Measurements from ENCODE around the gene USP40. TPM values are rescaled to one million over a fixed set of nuclear protein-coding genes. Genes with fewer than 3 reads are reported as not detected.

Gene USP40
- total and polyA plus RNA-seq, 10 of the 15 experiments (the other 5 are each of a cell fraction or from before 2014, with no cell fraction given) = 3.4 to 20.8 (median 15.2) TPM

DNA sequence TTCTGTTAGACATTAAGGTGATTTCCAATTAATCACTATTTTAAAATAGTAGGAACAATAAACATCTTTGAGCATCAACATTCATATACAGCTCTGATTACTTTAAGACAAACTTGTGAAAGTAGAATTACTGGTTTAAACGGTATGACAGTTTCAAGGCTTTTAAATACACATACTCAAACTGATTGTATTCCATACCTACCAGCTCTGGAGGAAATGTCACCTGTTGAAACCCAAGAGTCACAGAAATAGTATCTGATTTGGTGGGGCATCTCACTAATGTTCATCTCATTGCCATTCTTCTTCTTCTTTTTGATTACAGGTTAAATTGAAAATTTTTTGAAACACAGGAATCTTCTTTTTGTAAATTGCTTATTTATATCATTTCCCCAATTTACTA, 36.2 kb downstream of the USP40 start:
- POLR2A ChIA-PET = no interaction called here
- CTCF ChIA-PET = no interaction called here
- Histone ChIP-seq H3K36me3 (ENCODE audit: control insufficient read depth in 2 of 2, insufficient read depth in 2 of 2, low read length in 1 of 2) (peaks cover 0 to 3% of the 10 kb centered on the region in 2 experiments; a peak in 1 of 4 replicates), H3K9me3 (replicated peaks; ENCODE audit: control insufficient read depth, insufficient read depth, low read length) (no peaks in the 10 kb centered on the region), H4K20me1 (ENCODE audit: control insufficient read depth, insufficient read depth) (no peaks in the 10 kb centered on the region), H3K4me1 (ENCODE audit: control insufficient read depth, insufficient read depth, low read length) (no peaks in the 10 kb centered on the region), H3K27ac (ENCODE audit: control insufficient read depth, insufficient read depth) (no peak overlapping the region), H3K27me3 (replicated peaks in 1 of 2; ENCODE audit: control insufficient read depth in 2 of 2, insufficient read depth in 2 of 2, low read length in 1 of 2) (no peaks in the 10 kb centered on the region), H3K79me2 (ENCODE audit: control insufficient read depth, insufficient read depth, low read length) (no peaks in the 10 kb centered on the region), H3K4me3 (no peak overlapping the region), H3K4me2 (ENCODE audit: control insufficient read depth, insufficient read depth) (no peak overlapping the region), H2AFZ (ENCODE audit: control insufficient read depth, low read depth, low read length) (no peak overlapping the region), H3K9ac (ENCODE audit: control insufficient read depth, insufficient read depth, low read length) (no peak overlapping the region)
- ATAC-seq = no peak
- no peak for FAIRE-seq
- RAD21 ChIA-PET (ENCODE audit: unreplicated experiment) = no interaction called here
- TF ChIP-seq YBX1 (IDR thresholded peaks at IDR 0.05) (no peak), TCF3 (IDR thresholded peaks at IDR 0.05; ENCODE audit: borderline replicate concordance, insufficient read depth, low read depth, low read length) (no peak), GABPA (IDR thresholded peaks at IDR 0.05; ENCODE audit: low read depth) (no peak), PAX5 (IDR thresholded peaks at IDR 0.05; ENCODE audit: borderline replicate concordance, low read depth, low read length) (no peak), CHD1 (IDR thresholded peaks at IDR 0.05; ENCODE audit: low read depth, low read length) (no peak), CBX3 (IDR thresholded peaks at IDR 0.05; ENCODE audit: borderline replicate concordance, low read depth) (no peak), ESRRA (IDR thresholded peaks at IDR 0.05; ENCODE audit: low read length) (no peak), MTA3 (IDR thresholded peaks at IDR 0.05; ENCODE audit: borderline replicate concordance, low read length) (no peak), MYB (IDR thresholded peaks at IDR 0.05; ENCODE audit: borderline replicate concordance, low read depth, low read length) (no peak)
- TF ChIP-seq, protein P1, sequence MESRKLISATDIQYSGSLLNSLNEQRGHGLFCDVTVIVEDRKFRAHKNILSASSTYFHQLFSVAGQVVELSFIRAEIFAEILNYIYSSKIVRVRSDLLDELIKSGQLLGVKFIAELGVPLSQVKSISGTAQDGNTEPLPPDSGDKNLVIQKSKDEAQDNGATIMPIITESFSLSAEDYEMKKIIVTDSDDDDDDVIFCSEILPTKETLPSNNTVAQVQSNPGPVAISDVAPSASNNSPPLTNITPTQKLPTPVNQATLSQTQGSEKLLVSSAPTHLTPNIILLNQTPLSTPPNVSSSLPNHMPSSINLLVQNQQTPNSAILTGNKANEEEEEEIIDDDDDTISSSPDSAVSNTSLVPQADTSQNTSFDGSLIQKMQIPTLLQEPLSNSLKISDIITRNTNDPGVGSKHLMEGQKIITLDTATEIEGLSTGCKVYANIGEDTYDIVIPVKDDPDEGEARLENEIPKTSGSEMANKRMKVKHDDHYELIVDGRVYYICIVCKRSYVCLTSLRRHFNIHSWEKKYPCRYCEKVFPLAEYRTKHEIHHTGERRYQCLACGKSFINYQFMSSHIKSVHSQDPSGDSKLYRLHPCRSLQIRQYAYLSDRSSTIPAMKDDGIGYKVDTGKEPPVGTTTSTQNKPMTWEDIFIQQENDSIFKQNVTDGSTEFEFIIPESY (IDR thresholded peaks at IDR 0.05) = no peak
- TF ChIP-seq, protein P2, sequence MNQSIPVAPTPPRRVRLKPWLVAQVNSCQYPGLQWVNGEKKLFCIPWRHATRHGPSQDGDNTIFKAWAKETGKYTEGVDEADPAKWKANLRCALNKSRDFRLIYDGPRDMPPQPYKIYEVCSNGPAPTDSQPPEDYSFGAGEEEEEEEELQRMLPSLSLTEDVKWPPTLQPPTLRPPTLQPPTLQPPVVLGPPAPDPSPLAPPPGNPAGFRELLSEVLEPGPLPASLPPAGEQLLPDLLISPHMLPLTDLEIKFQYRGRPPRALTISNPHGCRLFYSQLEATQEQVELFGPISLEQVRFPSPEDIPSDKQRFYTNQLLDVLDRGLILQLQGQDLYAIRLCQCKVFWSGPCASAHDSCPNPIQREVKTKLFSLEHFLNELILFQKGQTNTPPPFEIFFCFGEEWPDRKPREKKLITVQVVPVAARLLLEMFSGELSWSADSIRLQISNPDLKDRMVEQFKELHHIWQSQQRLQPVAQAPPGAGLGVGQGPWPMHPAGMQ (IDR thresholded peaks at IDR 0.05; ENCODE audit: borderline replicate concordance) = no peak
- intact Hi-C loops (cut with micrococcal nuclease; ENCODE audit: unreplicated experiment) (no loop called here), in situ Hi-C loops (cut with MboI) (no loop called here)
- no TSS peak for BruUV-seq (replicated peaks)
- SMC1A ChIA-PET (ENCODE audit: uncharacterized antibody, unreplicated experiment) = interaction anchor here (1.2 kb wide), 1 partner anchor 112 kb away, joined by 3 read pairs; no protein-coding TSS in a partner anchor
- no peak for DNase-seq (ENCODE audit: low read depth, low spot score)
- 43% methylated on average over 1 of the region's 1 CpG for WGBS (ENCODE audit: insufficient coverage, insufficient replicate concordance, low lambda C conversion rate, missing lambda C conversion rate)

Measured in GM12878 (cell line).